K562 (cell line): ENCODE results near the gene DDAH1.

Source experiments
- FOSL1 ChIP-seq: fragments of 200-800 bp; sonication (Bioruptor generic); conservative IDR thresholded peaks from 2 replicates; pipeline ENCODE4 v1.6.1; 2016; ENCODE audit warnings: missing genetic modification characterization, missing compliant biosample characterization
- KDM5B ChIP-seq: fragments of 200-600 bp; sonication (generic); IDR thresholded peaks from 2 replicates; pipeline ENCODE4 v1.6.1; 2012; ENCODE audit warnings: low read depth, mild to moderate bottlenecking, moderate library complexity, low read length, control low read depth, inconsistent platforms; ENCODE audit not compliant: insufficient replicate concordance
- MTA2 ChIP-seq: fragments of 450-650 bp; IDR thresholded peaks from 2 replicates; pipeline ENCODE4 v1.6.1; 2016; ENCODE audit warnings: low read depth
- PATZ1 ChIP-seq: fragments of 250-450 bp; sonication (Bioruptor Pico); IDR thresholded peaks from 2 replicates; pipeline ENCODE4 v1.5.0; 2020; ENCODE audit warnings: mild to moderate bottlenecking, borderline replicate concordance
- POLR2A ChIP-seq: fragments of 450-650 bp; conservative IDR thresholded peaks from 2 replicates; pipeline ENCODE4 v1.6.1; 2016
- SETDB1 ChIP-seq: IDR thresholded peaks from one replicate; pipeline ENCODE4 v1.6.1; 2012; ENCODE audit warnings: low read length, control low read depth, inconsistent platforms
- SOX6 ChIP-seq: fragments of 450-650 bp; IDR thresholded peaks from 2 replicates; pipeline ENCODE4 v1.6.1; 2014; ENCODE audit warnings: mild to moderate bottlenecking
- STAG1 ChIP-seq: sonication (generic); formaldehyde crosslinking; IDR thresholded peaks from 2 replicates; pipeline ENCODE4 v1.5.0; 2020; ENCODE audit warnings: missing genetic modification reagents, borderline replicate concordance
- TBL1XR1 ChIP-seq, 2 experiments: IDR thresholded peaks; 2 replicates each; pipeline ENCODE4 v1.6.1; 2012; ENCODE audit warnings: improper control_type of control experiment in 2 of 2, low read length in 2 of 2, mild to moderate bottlenecking in 1 of 2
- ZNF780A ChIP-seq: fragments of 250-450 bp; sonication (Bioruptor Pico); IDR thresholded peaks from 2 replicates; pipeline ENCODE4 v1.5.0; 2021; ENCODE audit warnings: mild to moderate bottlenecking

GRCh38 chr1:85296980-85297379, 168.0 kb downstream of the DDAH1 start:
- TF ChIP-seq FOSL1 (tag), result no peak
- TF ChIP-seq TBL1XR1 (IDR thresholded peaks at IDR 0.05; ENCODE audit: low read length in 2 of 2), result no peak
- no peak for TF ChIP-seq PATZ1 (CRISPR knock-in tag)
- TF ChIP-seq KDM5B, result no peak
- no peak for TF ChIP-seq MTA2
- TF ChIP-seq SOX6, result no peak
- no peak for TF ChIP-seq POLR2A
- no peak for TF ChIP-seq SETDB1
- TF ChIP-seq STAG1 (CRISPR knock-in tag), result no peak
- no peak for TF ChIP-seq ZNF780A
